HG03439 (cell line): ENCODE data around the gene DHPS.
A peak's percentile ranks its signal among the peaks of the same experiment; 100 is the strongest.
"Not testable (repeated sequence)": the region's sequence is repeated elsewhere in the genome, so short reads cannot be mapped to it uniquely, and the experiment has no call there.

ENCODE experiments used
- ATAC-seq: cut with Tn5 transposase; IDR thresholded peaks from one replicate; pipeline ENCODE4 v1.9.1; 2021; ENCODE audit warnings: mild to moderate bottlenecking, moderate library complexity; ENCODE audit not compliant: unreplicated experiment

Gene DHPS

DNA sequence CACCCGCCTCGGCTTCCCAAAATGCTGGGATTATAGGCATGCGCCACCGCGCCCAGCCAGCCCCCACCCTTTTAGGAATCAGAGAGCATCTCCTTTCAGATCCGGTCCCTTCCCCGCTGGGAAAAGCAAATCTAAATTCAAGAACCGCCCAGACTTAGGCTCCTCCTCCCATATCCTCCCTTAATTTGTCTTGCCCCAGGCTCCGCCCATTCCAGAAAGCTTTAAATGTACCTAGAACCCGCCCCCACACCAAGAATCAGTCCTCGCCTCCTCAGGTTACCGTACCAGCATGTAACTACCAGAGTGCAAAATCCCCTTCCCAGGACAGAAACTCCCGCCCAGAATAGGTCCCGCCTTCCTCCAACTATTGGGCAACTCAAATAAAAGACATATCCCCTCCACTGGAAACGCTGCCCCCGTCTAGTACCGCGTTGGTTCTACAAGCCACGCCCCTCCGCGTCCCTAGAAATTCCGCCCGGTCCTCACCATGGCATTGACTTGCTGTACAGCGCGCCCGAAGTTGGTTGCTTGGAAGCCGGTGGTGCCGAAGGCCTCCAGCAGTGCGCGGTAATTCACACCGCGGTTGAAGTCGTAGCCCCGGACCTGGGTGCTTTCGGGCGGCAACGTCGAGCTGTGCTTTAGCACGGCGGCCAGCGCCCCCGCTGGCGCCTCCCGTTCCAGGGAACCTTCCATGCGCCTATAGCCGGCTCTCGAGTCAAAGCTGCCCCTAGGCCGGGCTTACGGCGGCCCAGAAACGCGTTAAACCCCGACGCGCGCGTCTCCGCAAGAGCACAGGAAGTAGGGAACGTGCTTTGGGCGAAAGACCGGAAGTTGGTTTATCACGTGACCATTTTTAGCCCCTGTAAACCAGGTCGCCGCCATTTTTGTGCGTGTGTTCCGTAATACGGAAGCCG is at the start of gene DHPS:
DHPS (minus strand) TSS at position 807 of the 914 bp plus-strand sequence; CDS start at position 693, 114 bp downstream.
- ATAC-seq, result peak; percentile 77

DNA sequence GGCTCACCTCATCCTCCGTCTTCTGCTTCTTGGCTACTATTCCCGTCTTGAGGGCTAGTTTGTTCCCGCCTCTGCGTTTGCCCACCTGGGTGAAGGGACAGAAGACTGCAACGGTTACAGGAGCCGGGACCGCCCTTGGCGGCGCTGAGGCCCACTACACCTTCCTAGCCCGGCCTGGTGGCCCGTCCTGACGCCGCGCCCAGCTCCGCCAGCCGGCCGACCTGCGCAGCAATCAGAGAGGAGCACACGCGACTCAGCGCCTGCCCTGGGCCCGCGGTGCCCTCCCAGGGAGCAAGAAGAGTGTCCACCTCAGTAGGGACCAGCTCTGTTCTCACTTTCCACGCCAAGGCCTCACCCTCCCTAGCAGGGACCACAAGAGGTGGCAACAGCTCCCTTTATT is 49.7 kb upstream of the DHPS start:
- no peak for ATAC-seq

DNA sequence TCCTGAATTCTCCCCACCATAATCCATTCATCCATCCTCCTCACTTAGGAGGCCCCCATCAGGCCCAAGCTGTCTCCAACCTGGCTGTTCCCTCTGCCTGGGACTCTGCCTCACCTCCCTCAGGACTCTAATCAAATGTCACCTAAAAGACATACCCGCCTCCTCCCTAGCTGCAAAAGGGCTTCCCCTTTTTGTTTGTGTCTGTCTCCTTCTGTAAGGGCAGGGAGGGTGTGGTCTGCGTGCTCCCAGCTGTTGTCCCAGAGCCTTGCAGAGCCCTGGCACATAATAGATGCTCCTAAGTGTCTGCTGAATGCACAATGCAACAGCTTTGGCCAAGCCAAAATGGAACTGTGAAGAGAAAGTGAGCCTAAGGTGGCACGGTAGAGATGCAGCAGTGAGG is 48.4 kb upstream of the DHPS start:
- no peak for ATAC-seq

DNA sequence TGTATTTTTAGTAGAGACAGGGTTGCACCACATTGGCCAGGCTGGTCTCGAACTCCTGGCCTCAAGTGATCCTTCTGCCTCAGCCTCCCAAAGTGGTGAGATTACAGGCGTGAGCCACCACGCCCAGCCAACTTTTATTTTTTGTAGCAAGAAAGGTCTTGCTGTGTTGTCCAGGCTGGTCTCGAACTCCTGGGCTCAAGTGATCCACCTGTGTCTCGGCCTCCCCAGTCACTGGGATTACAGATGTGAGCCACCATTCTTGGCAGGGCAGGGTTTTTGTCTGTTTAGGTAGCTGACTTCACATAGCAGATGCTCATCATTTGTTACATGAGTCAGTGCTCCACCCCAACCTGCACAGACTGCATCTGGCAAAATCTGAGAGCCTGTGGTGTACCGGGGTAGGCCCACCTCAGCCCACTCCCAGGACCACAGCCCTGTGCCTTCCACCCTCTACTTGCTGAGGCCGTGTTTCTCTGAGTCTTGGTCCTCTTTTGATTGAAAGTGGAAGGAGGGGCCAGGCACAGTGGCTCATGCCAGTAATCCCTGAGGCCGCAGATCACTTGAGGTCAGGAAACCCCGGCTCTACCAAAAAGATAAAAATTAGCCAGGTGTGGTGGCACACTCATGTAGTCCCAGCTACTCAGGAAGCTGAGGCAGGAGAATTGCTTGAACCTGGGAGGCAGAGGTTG is 46.2 kb upstream of the DHPS start:
- ATAC-seq, result no peak

DNA sequence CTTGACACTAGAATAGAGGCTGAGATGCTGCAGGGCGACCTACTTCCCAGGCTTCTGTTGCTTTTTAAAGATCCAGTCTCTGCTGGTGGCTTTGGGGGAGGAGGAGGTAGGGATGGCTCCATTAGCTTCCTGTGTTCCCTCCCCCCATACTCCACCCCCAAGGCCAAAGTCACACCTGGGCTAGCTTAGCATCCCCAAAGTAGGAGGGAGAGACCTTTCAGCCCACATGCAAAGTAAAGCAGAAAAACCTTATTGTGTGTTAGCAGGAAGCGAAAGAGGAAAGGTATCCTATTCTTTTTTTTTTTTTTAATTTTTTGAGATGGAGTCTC is 45.3 kb upstream of the DHPS start:
- ATAC-seq, result no peak

DNA sequence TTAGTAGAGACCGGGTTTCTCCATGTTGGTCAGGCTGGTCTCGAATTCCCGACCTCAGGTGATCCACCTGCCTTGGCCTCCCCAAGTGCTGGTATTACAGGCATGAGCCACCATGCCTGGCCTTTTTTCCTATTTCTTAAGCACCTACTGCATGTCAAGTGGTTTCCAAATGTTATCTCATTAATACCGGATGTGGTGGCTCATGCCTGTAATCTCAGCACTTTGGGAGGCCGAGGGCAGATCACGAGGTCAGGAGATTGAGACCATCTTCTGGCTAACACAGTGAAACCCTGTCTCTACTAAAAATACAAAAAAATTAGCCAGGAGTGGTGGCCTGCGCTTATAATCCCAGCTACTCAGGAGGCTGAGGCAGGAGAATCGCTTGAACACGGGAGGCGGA is 43.9 kb upstream of the DHPS start:
- not testable (repeated sequence) for ATAC-seq

DNA sequence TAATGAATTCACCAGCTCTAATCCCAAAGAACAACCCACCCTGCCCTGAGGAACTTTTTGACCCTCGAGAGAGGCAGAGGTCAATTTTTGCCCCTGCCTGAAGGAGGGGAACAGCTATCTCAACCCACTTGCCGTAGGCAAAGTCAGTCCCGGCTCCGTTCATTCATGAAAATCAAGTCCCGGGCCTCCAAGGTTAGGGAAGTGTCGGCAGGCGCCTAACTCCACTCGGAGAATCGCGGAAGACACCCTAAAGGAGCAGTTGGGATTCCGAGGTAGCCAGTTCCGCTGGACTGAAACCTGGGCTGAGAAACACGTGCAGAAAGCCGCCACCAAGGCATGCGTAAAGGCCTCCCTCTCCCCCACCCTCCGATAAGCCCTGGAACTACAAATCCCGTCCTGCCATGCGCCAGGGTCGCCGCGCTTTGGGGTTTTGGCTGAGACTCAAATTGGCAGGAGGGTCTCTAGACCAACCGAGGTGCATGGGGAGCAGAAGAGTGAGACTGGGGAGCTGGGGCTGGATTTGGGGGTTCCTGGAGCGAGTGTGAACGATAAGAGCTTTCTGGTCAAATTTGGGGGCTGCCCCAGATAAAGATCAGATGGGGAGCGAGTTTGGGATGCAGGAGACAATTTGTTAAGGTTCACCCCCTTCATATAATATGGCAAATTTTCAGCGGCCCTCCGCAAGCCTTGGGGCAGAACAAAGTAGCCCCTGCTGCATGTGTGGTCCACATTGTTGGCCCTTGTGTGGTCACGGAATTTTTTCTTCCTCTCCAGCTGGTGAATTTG is 42.2 kb upstream of the DHPS start, which contains the start of gene TNPO2:
TNPO2 (minus strand) TSS at position 292 of the 786 bp plus-strand sequence. CDS start 2,955 bp downstream, outside the sequence.
- ATAC-seq, result no peak

DNA sequence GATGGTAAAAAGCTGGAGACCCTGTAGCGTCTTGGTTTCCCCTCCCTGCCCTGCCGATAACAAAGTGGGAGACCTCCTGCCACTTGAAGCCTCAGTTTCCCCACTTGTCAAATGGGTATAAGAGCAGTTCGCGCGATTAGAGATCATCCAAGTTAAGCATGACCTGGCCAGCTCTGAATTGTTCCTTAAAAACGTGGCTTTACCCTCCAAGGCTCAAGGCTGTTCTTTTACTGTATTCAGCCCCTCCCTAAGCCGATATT is 41.6 kb upstream of the DHPS start:
- no peak for ATAC-seq

DNA sequence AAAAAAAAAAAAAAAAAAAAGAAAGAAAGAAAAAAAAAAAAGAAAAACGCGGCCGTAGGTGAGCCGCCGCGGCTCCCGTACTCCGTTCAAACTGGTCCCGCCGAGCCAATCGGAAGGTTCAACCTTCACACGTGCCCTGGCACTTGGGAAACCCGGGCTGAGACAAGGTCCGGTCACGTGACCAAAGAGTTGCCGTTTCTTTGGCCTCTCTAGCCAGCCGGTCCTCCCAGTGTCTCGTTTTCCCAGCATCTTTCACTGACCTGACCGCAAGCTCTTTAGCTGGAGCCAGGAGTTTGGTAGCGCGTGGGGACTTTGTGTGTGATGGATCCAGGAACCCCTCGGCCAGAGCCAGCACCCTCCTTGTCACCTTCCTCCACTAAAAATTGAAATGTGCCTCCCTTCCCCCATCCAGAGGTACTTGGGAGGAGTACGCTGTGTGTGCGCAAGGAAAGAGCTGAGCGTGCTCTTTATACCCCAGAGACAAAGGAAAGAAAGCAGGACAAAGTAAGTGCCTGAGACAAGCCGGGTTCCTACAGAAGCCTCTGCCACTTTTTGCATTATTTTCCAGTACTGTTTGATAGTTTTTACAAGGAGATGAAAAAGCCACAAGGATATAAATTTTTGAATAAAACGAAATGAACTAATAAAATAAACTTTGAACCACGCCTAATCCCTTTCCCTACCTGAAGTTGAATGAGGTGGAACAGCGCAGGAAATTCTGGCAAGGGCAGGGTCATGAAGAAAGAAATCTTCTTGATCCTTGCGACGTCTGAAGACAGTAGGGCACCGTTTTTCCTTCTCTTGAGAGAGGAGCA is 41.1 kb upstream of the DHPS start:
- peak; percentile 82 for ATAC-seq

DNA sequence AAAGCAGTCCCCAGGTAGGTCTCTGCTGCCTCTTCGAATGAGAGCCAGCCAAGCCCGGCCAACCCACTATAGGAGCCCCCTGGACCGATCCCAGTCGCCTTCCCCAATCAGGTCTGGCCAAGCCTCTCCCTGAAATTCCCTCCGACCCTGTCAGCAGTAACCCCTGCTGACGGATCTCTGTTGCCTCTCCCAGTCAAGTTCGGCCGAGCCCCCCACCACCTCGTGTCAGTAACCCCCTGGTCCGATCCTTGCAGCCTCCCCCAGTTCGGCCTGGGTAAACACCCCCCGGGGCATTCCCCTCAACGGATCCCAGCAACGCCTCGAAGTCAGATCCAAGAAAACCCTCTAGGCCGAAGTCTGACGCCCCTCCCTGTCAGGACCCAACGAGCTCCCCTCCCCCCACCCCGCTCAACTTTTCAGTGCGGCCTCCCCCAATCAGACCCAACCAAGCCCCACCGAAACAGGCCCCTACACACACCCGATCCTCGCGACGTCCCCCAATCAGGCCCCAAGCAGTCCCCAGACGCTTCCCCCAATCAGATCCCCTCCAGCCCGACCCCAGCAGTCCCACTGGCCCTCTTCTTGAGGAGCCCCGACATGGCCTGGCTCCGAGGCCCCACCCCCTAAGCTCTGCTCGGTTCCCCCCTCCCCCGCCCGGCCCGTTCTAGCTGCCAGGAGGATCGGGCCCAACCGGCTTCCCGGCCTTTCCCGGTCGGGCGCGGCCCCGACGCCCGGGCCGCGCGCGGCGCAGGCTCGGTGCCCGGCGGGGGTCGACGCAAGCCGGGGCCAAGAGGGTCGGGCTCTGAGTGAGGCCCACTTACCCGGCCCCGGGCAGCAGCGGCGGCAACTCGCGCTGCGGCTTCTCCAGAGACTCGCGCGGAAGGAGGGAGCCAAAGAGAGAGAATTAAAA is 40.2 kb upstream of the DHPS start:
- peak; percentile 14 for ATAC-seq

DNA sequence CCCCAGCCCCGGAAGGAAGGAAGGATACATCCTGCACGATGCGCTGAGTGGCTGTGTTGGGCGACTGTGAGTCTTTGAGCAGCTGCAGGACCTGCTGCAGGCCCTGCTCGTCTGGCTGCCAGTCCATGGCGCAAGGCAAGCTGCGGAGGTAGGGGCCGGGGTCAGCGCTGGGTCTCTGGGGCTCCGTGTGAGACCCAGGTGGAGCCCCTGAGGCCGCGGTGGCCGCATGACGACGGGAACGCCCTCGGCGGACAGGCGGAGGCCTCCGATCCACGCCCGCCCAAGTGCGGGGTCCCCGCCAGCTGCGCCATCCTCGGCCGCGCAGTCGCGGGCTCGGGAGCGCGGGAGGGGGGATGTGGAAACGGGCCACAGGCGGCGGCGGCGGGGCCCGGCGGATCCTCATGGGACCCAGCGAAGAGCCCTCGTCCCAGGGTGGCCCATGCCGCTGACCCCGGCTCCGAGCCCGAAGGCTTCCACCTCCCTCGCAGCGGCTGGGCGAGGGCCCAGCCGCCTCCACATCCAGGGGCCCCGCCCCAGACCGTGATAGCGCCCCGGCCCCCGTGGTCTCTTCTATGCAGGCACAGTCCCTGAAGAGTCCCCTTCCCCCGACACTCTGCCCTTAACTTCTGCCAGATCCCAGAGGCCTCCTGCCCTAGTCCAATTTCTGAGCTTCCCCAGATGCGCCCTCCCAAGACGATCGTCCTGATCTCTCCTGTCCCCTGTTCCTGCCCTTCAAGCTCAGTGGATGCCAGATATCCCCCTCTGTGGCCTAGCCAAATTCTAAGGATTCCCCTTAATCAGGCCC is 39.4 kb upstream of the DHPS start:
- no peak for ATAC-seq

DNA sequence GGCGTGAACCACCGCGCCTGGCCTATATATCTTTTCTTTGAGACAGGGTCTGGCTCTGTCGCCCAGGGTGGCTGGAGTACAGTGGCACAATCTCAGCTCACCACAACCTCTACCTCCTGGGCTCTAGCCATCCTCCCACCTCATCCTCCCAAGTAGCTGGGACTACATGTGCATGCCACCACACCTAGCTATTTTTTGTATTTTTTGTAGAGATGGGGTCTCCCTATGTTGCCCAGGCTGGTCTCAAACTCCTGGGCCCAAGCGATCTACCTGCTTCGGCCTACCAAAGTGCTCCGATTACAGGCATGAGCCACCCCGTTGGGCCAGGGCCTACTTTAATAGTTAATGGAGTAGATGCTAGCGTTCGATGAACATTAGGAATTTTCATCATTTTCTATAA is 38.6 kb upstream of the DHPS start:
- no peak for ATAC-seq

DNA sequence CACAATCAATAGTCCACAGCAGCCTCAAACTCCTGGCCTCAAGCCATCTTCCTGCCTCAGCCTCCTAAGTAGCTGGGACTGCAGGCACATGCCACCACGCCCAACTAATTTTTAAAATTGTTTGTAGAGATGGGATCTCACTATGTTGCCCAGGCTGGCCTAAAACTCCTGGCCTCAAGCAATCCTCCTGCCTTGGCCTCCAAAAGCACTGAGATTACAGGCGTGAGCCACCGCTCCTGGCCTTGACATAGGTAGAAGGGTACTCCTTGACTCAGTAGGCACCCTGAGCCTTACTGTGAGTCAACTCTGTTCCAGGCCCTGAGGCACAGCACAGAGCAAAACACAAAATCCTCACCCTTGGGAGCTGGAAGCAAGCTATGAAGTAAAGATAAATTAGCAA is 34.2 kb upstream of the DHPS start:
- no peak for ATAC-seq

DNA sequence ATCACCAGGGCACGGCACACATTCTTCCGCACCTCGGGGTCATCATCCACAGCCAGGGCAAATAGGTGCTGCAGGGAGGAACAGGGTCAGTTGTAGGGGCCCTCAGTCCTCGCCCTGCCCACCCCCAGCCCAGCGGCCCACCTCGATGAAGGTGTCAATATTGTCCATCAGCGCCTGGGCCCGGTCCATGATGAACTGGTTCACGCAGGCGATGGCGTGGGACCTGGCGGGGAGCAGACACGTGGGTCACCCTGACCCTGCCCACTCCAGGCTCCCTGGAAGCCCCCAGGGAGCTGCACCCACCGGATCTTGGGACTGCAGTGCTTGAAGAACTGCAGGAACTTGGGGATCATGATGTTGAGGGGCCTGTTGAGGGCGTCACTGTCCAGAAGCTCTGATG is 33.4 kb upstream of the DHPS start:
- no peak for ATAC-seq

DNA sequence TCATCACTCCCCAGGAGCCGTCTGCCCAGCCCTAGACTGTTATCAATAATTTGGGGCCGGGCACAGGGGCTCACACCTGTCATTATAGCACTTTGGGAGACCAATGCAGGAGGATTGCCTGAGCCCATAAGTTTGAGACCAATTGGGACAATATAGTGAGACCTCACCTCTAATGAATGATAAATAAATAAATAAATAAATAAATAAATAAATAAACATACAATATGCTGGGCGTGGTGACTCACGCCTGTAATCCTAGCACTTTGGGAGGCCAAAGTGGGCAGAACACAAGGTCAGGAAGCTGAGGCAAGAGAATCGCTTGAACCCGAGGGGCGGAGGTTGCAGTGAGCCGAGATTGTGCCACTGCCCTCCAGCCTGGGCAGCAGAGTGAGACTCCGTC is 31.6 kb upstream of the DHPS start:
- not testable (repeated sequence) for ATAC-seq

DNA sequence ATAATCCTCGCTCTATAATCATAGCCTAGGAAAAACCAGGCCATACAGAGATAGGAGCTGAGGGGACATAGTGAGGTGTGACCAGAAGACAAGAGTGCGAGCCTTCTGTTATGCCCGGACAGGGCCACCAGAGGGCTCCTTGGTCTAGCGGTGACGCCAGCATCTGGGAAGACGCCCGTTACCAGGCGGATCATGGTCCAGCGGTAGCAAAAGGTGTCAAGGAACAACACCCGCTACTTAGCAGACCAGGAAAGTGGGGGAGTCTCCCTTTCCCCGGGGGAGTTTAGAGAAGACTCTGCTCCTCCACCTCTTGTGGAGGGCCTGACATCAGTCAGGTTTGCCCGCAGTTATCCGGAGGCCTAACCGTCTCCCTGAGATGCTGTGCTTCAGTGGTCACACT is 30.4 kb upstream of the DHPS start:
- not testable (repeated sequence) for ATAC-seq

DNA sequence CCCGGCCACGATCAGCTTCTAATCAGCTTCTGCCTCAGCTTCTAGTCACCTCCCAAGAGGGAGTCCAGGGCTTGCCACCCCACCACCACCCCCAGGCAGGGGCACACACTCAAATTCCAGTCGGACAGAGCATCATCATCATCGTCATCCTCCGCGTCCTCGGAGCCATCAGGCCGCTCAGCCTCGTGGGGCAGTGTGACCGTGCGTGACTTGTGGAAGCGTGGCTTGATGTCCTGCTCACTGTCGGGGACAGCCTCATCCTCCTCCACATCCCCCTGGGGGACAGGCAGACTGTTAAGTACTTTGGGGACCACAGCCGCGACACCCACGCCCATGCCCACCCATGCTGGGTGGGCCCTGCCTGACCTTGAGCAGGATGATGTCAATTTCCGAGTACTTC is 29.5 kb upstream of the DHPS start:
- no peak for ATAC-seq

DNA sequence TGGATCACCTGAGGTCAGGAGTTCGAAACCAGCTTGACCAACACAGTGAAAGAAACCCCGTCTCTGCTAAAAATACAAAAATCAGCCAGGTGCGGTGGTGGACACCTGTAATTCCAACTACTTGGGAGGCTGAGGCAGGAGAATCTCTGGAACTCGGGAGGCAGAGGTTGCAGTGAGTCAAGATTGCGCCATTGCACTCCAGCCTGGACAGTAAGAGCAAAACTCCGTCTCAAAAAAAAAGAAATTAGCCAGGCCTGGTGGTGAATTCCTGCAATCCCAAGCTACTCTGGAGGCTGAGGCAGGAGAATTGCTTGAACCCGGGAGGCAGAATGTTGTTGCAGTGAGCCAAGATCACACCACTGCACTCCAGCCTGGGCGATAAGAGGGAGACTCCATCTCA is 27.0 kb upstream of the DHPS start:
- ATAC-seq, result no peak

DNA sequence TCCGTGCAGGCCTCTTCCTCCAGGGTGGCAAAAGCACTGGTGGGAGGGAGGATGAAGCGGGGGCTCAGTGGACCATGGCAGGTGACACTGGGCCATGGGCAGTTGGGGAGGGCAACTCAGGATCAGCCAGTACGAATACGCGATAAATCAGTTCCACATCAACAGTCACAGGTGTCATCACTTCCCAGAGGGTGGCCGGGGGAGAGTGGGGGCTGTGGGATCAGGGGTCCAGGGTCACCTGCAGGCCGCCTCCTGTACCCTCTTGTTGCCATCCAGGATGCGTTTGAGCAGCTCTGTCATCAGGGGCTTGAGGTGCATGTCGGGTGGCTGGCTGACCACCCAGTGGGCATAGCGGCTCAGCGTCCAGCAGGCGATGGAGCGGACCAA is 24.6 kb upstream of the DHPS start:
- ATAC-seq, result no peak
